Prostate gland (tissue), 2 donors: Measurements from ENCODE around the gene NMNAT2. TPM values are rescaled to one million over a fixed set of nuclear protein-coding genes. Genes with fewer than 3 reads are reported as not detected.

ENCODE experiments used
- DNase-seq: peaks from one replicate; pipeline ENCODE4 v3.0.0-alpha.2; 2019; ENCODE audit warnings: low spot score
- H3K27ac ChIP-seq, 2 donors: fragments of 200-600 bp; sonication (generic); 2 replicates each; pipeline ENCODE4 v1.5.1; 2017 to 2019
- H3K27me3 ChIP-seq: fragments of 200-600 bp; sonication (generic); replicated peaks from 2 replicates; pipeline ENCODE4 v1.5.1; 2019; ENCODE audit not compliant: insufficient read depth
- H3K36me3 ChIP-seq, 2 donors: fragments of 200-600 bp; sonication (generic); 1 replicate in 1 of 2; 2 replicates in 1 of 2; pipeline versions ENCODE4 v1.5.1 to v1.8.1; 2017 to 2019
- H3K4me1 ChIP-seq: fragments of 200-600 bp; sonication (generic); replicated peaks from 2 replicates; pipeline ENCODE4 v1.5.1; 2019
- H3K4me3 ChIP-seq, 2 donors: fragments of 200-600 bp; sonication (generic); 2 replicates each; pipeline ENCODE4 v1.5.1; 2017 to 2019
- H3K9me3 ChIP-seq: fragments of 200-600 bp; sonication (generic); 2 replicates; pipeline ENCODE4 v1.5.1; 2017
- POLR2A ChIP-seq: fragments of 450-650 bp; IDR thresholded peaks from one replicate; pipeline ENCODE4 v1.6.1; 2016; ENCODE audit warnings: antibody characterized with exemption, mild to moderate bottlenecking
- POLR2AphosphoS5 ChIP-seq: sonication (generic); formaldehyde crosslinking; IDR thresholded peaks from one replicate; pipeline ENCODE4 v1.6.1; 2017; ENCODE audit warnings: antibody characterized with exemption
- WGBS: methylation state at CpG from one replicate; pipeline ENCODE4 v1.1.5; 2018; 5-methylcytosine and 5-hydroxymethylcytosine counted together
- intact Hi-C: fragments of 100-400 bp; cut with DNase I; formaldehyde crosslinking; loops from one replicate; pipeline ENCODE4 v1.14.2; 2022
- total RNA-seq, 2 donors: library from RNA; depleted of rRNA; stranded (reverse); fragments of >200 nt; gene quantifications; one replicate each; pipeline ENCODE4 v1.1.0, GENCODE V29; 2016
- TF ChIP-seq, protein P1 (sequence below), 4 experiments: fragments of 200-600 bp in 2 of 4; fragments of 450-650 bp in 2 of 4; sonication (generic) in 2 of 4; IDR thresholded peaks; 1 replicate in 3 of 4; 2 replicates in 1 of 4; pipeline ENCODE4 v1.5.1; 2016 to 2019; ENCODE audit warnings: antibody characterized with exemption in 4 of 4, mild to moderate bottlenecking in 2 of 4, moderate library complexity in 2 of 4

Gene NMNAT2
- total RNA-seq, 2 donors from 2014 or later, result 0.27 to 41.0 TPM

DNA sequence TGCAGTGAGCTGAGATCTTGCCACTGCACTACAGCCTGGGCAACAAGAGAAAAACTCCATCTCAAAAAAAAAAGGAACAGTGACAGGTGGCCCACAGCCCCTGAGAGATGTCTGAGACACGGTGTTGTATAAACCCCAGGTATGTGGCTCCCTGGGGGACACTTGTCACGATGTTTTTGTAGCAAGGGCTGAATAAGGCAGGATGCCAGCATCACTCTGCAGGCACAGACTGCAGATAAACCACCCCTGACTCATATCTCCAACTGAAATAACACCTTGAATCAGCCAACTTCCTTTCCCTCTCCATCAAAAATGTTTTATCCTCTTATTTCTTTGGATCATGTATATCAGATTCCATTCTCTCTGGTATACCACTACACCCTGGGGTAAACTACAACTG lies 52.5 kb downstream of the NMNAT2 start:
- H3K4me3 ChIP-seq, result no peak overlapping the region
- H3K27ac ChIP-seq, result no peak overlapping the region
- DNase-seq, result no peak
- H3K27me3 ChIP-seq, result no peaks in the 10 kb centered on the region
- 52% methylated on average over 2 of the region's 2 CpGs for WGBS
- no peaks in the 10 kb centered on the region for H3K36me3 ChIP-seq
- intact Hi-C loops, result no loop called here
- no peak for TF ChIP-seq POLR2AphosphoS5
- TF ChIP-seq, protein P1, sequence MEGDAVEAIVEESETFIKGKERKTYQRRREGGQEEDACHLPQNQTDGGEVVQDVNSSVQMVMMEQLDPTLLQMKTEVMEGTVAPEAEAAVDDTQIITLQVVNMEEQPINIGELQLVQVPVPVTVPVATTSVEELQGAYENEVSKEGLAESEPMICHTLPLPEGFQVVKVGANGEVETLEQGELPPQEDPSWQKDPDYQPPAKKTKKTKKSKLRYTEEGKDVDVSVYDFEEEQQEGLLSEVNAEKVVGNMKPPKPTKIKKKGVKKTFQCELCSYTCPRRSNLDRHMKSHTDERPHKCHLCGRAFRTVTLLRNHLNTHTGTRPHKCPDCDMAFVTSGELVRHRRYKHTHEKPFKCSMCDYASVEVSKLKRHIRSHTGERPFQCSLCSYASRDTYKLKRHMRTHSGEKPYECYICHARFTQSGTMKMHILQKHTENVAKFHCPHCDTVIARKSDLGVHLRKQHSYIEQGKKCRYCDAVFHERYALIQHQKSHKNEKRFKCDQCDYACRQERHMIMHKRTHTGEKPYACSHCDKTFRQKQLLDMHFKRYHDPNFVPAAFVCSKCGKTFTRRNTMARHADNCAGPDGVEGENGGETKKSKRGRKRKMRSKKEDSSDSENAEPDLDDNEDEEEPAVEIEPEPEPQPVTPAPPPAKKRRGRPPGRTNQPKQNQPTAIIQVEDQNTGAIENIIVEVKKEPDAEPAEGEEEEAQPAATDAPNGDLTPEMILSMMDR (IDR thresholded peaks at IDR 0.05), result no peak
- TF ChIP-seq POLR2A, result no peak
- H3K9me3 ChIP-seq, result no peaks in the 10 kb centered on the region
- H3K4me1 ChIP-seq, result no peaks in the 10 kb centered on the region

DNA sequence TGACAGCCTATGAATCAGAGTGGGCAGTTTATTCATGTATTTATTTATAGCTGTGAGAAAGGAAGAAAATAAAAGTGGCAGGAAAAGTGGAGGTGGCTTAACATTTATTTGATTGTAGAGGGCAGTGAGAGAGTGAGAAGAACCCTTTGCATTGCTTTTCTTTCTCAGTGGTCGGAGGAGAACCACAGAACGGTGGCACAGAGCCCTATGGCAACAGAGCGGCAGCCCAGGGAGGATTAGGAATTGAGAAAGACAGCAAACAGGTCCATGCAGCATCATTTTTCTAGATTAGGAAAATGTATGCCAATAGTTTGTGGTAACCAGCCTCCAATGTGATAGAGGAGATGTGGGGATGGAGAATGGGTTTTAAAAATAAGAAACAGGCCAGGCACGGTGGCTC lies 53.1 kb downstream of the NMNAT2 start:
- no peaks in the 10 kb centered on the region for H3K9me3 ChIP-seq
- intact Hi-C loops, result no loop called here
- H3K36me3 ChIP-seq, result no peaks in the 10 kb centered on the region
- H3K4me1 ChIP-seq, result no peaks in the 10 kb centered on the region
- no peak for DNase-seq
- TF ChIP-seq POLR2AphosphoS5 (no peak), POLR2A (no peak)
- TF ChIP-seq, protein P1 (IDR thresholded peaks at IDR 0.05), result no peak
- no peak overlapping the region for H3K27ac ChIP-seq
- WGBS, result 80% methylated on average over 4 of the region's 4 CpGs
- no peaks in the 10 kb centered on the region for H3K27me3 ChIP-seq
- no peak overlapping the region for H3K4me3 ChIP-seq

DNA sequence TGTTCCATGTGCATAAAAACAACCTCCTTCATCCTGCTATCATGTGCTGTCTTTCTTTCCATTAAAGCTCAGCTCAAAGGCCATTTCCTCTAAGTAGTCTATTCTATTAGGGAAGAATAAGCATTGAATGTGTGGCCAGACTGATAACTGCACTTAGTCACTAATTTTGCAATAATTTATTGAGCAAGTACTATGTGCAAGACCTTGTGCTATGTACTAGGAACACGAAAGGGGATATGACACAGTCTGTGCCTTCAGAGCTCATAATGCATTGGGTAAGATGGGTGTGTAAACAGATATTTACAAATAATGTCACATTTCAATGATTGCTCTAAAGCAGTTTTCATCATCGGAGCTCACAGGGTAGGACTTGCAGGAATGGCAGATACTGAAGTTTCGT lies 54.2 kb downstream of the NMNAT2 start:
- no peak for DNase-seq
- Histone ChIP-seq H3K9me3 (no peaks in the 10 kb centered on the region), H3K36me3 (no peaks in the 10 kb centered on the region), H3K4me3 (no peak overlapping the region), H3K4me1 (no peaks in the 10 kb centered on the region), H3K27me3 (no peaks in the 10 kb centered on the region), H3K27ac (no peak overlapping the region)
- 96% methylated on average over 3 of the region's 3 CpGs for WGBS
- intact Hi-C loops, result no loop called here
- TF ChIP-seq, protein P1 (IDR thresholded peaks at IDR 0.05), result no peak
- no peak for TF ChIP-seq POLR2AphosphoS5
- no peak for TF ChIP-seq POLR2A

DNA sequence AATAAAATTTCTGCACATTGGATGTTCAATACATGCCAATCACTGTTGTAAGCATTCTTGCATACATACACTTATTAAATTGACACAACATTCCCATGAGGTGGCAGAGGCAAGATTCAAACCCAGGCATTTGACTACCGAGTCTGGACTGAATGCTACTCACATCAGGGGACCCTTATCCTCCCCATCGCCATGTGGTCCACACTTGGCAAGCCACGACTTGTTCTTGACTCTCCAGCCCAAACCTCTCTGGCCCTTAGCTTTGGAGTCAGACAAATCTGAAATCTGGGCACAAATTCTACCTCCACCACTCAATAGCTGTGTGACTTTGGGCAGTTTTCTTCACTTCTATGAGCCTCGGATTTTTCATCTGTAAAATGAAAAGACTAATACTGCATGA lies 57.1 kb downstream of the NMNAT2 start:
- no peak for TF ChIP-seq POLR2A
- TF ChIP-seq, protein P1 (IDR thresholded peaks at IDR 0.05), result no peak
- TF ChIP-seq POLR2AphosphoS5, result no peak
- H3K27ac ChIP-seq, result no peak overlapping the region
- 47% methylated on average over 4 of the region's 4 CpGs for WGBS

DNA sequence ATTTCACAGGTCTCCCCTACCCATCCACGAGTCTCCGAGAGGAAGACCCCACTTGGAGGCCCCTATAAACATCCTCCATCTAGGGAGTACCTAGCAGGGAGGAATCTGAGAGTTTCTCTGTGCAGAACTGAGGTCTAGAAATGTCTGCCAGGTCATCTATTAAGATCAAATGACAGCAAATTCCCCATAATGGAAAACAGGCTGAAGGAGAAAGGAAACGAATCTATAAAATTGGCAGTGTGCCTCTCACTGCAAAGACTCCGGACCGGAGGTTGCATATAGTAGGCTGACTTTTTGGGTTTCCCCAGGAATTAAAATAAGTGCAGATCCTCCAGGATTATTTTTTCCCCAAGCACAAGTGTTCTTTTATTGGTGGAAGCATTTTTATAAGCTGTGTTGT lies 57.7 kb downstream of the NMNAT2 start:
- Histone ChIP-seq H3K4me3 (no peak overlapping the region), H3K9me3 (no peaks in the 10 kb centered on the region), H3K4me1 (no peaks in the 10 kb centered on the region), H3K27me3 (no peaks in the 10 kb centered on the region), H3K36me3 (no peaks in the 10 kb centered on the region), H3K27ac (no peak overlapping the region)
- TF ChIP-seq POLR2AphosphoS5 (no peak), POLR2A (no peak)
- TF ChIP-seq, protein P1 (IDR thresholded peaks at IDR 0.05), result no peak
- intact Hi-C loops, result no loop called here
- no peak for DNase-seq
- 23% methylated on average over 5 of the region's 5 CpGs for WGBS

More for the DNA sequence above, 57.1 kb downstream of the NMNAT2 start:
- no peak overlapping the region for H3K4me3 ChIP-seq
- H3K36me3 ChIP-seq, result no peaks in the 10 kb centered on the region
- intact Hi-C loops, result no loop called here
- H3K27me3 ChIP-seq, result no peaks in the 10 kb centered on the region
- H3K9me3 ChIP-seq, result no peaks in the 10 kb centered on the region
- no peak for DNase-seq
- H3K4me1 ChIP-seq, result no peaks in the 10 kb centered on the region
